ENCODE data around the gene UBE2D1.

Gene UBE2D1

GRCh38 chr10:58341422-58341821 lies 6.6 kb downstream of the UBE2D1 start:
- Histone ChIP-seq H3K4me3 (ENCODE audit: low read depth, low read length) (no peak overlapping the region), H3K36me3 (replicated peaks) (no peaks in the 10 kb centered on the region), H3K27me3 (replicated peaks) (no peaks in the 10 kb centered on the region), H3K27ac (no peak overlapping the region)
- in situ Hi-C loops (cut with HindIII; ENCODE audit: low pct_ligation_motif_present, low sequenced_read_pairs) = no loop called here
- no peak for DNase-seq
- TF ChIP-seq CTCF (IDR thresholded peaks at IDR 0.05; ENCODE audit: low read depth, low read length, missing control alignments) = no peak

- Histone ChIP-seq H3K36me3 (replicated peaks) (no peaks in the 10 kb centered on the region), H3K4me3 (ENCODE audit: low read depth, low read length) (no peak overlapping the region), H3K27me3 (replicated peaks) (no peaks in the 10 kb centered on the region), H3K27ac (no peak overlapping the region)
- no peak for TF ChIP-seq CTCF (IDR thresholded peaks at IDR 0.05; ENCODE audit: low read depth, low read length, missing control alignments)
- no peak for DNase-seq
- in situ Hi-C loops (cut with HindIII; ENCODE audit: low pct_ligation_motif_present, low sequenced_read_pairs) = no loop called here
Observed at GRCh38 chr10:58341947-58342346, 7.1 kb downstream of the UBE2D1 start.

- no peaks in the 10 kb centered on the region for H3K27me3 ChIP-seq (replicated peaks)
- H3K27ac ChIP-seq = no peak overlapping the region
- no peak for DNase-seq
- H3K4me3 ChIP-seq (ENCODE audit: low read depth, low read length) = no peak overlapping the region
- in situ Hi-C loops (cut with HindIII; ENCODE audit: low pct_ligation_motif_present, low sequenced_read_pairs) = no loop called here
- no peak for TF ChIP-seq CTCF (IDR thresholded peaks at IDR 0.05; ENCODE audit: low read depth, low read length, missing control alignments)
- no peaks in the 10 kb centered on the region for H3K36me3 ChIP-seq (replicated peaks)
Observed at GRCh38 chr10:58347967-58348366, 13.2 kb downstream of the UBE2D1 start.

- H3K4me3 ChIP-seq (ENCODE audit: low read depth, low read length) = no peak overlapping the region
- no peak for TF ChIP-seq CTCF (IDR thresholded peaks at IDR 0.05; ENCODE audit: low read depth, low read length, missing control alignments)
- in situ Hi-C loops (cut with HindIII; ENCODE audit: low pct_ligation_motif_present, low sequenced_read_pairs) = no loop called here
- no peaks in the 10 kb centered on the region for H3K36me3 ChIP-seq (replicated peaks)
- DNase-seq = no peak
- H3K27ac ChIP-seq = no peak overlapping the region
- no peaks in the 10 kb centered on the region for H3K27me3 ChIP-seq (replicated peaks)
Observed at GRCh38 chr10:58348571-58349033, 13.8 kb downstream of the UBE2D1 start.

- TF ChIP-seq CTCF (IDR thresholded peaks at IDR 0.05; ENCODE audit: low read depth, low read length, missing control alignments) = no peak
- Histone ChIP-seq H3K36me3 (replicated peaks) (no peaks in the 10 kb centered on the region), H3K4me3 (ENCODE audit: low read depth, low read length) (no peak overlapping the region), H3K27me3 (replicated peaks) (no peaks in the 10 kb centered on the region), H3K27ac (no peak overlapping the region)
- in situ Hi-C loops (cut with HindIII; ENCODE audit: low pct_ligation_motif_present, low sequenced_read_pairs) = no loop called here
- DNase-seq = no peak
Observed at GRCh38 chr10:58350023-58350422, 15.2 kb downstream of the UBE2D1 start.

GRCh38 chr10:58350619-58351323 lies 16.0 kb downstream of the UBE2D1 start:
- no peaks in the 10 kb centered on the region for H3K36me3 ChIP-seq (replicated peaks)
- no peaks in the 10 kb centered on the region for H3K27me3 ChIP-seq (replicated peaks)
- H3K27ac ChIP-seq = no peak overlapping the region
- no peak overlapping the region for H3K4me3 ChIP-seq (ENCODE audit: low read depth, low read length)
- no peak for TF ChIP-seq CTCF (IDR thresholded peaks at IDR 0.05; ENCODE audit: low read depth, low read length, missing control alignments)
- no peak for DNase-seq
- in situ Hi-C loops (cut with HindIII; ENCODE audit: low pct_ligation_motif_present, low sequenced_read_pairs) = no loop called here

Measured in brain microvascular endothelial cell (primary cell).